Erythroblast (primary cell): ENCODE data around the gene SESTD1.
A peak's percentile ranks its signal among the peaks of the same experiment; 100 is the strongest.

ENCODE experiments used
- DNase-seq, 2 experiments: peaks; one replicate each; lab custom pipeline; 2025; lab: John Stamatoyannopoulos, UW
- GATA1 ChIP-seq: IDR thresholded peaks from 2 replicates; pipeline ENCODE4 v1.6.1; 2011; ENCODE audit warnings: low read depth, mild to moderate bottlenecking, control low read depth, low read length, moderate library complexity
- POLR2A ChIP-seq: IDR thresholded peaks from 2 replicates; pipeline ENCODE4 v1.6.1; 2011; ENCODE audit warnings: mild to moderate bottlenecking, low read length

The SESTD1 gene

DNA sequence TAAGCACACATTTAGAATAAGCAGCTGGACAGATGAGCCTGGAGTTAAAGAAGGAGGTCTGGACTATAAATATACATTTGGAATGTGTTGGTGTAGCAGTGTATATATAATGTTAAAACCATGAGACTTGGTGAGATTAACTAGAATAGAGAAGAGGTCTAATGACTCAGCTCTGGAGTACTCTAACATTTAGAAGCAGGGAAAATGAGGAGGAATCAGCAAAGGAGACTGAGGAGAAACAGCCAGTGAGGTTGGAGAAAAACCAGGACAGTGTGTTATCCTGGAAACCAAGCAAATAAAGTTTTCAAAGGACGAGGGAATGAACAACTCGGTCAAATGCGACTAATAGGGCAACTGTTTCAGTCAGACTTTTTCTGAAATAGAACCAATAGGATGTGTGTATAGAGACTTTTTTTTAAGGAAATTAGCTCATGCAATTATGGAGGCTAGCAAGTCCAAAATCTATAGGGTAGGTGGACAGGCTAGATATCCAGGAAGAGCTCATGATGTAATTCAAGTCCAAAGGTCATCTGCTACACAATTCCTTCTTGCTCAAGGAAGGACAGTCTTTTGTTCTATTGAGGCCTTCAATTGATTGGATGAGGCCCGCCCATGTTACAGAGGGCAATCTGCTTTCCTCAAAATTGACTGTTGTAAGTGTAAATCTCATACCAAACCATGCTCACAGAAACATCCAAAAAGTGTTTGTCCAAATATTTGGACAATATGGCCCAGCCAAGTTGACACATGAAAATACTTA lies 10.8 kb upstream of the SESTD1 start:
- TF ChIP-seq GATA1: no peak
- no peak for DNase-seq

DNA sequence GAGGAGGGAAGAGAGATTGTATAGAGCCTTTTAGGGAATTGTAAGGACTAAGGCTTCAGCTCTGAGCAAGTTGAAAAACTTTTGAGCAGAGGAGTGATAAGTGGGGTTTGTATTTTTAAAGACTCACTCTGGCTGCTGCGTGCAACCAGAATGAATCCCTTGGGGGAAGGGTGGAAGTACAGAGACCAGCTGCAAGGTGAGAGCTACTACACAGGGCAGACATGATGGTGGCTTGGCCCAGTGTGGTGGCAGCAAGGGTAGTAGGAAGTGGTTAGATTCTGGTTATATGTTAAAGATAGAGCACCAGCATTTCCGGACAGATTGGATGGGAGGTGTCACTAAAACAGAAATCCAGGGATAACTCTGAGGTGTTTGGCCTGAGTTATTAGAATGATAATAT lies 10.1 kb upstream of the SESTD1 start:
- TF ChIP-seq POLR2A: no peak
- no peak for TF ChIP-seq GATA1
- no peak for DNase-seq

DNA sequence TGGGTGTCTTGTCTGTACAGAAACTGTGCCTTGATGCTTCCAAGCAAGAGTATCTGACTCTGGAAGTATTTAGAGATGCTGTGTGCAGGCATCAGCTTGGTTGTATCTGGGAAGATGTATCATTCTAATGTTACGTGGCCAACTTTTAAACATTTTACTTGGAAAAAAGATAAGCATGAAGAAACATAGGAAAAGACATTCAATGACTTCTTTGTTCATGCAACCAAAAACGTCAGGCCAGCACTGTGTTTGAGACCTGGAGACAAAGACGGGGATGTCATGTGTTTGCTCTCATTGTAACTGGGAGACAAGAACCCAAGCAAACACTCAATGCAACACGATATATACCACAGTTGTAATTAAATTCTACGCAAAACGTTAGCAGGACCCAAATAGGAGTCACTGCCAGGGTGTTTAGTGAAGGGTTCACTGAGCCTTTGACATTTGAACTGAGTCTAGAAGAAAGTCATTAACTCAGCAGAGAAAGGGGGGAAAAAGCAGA lies 8.9 kb upstream of the SESTD1 start:
- TF ChIP-seq POLR2A (no peak), GATA1 (no peak)

DNA sequence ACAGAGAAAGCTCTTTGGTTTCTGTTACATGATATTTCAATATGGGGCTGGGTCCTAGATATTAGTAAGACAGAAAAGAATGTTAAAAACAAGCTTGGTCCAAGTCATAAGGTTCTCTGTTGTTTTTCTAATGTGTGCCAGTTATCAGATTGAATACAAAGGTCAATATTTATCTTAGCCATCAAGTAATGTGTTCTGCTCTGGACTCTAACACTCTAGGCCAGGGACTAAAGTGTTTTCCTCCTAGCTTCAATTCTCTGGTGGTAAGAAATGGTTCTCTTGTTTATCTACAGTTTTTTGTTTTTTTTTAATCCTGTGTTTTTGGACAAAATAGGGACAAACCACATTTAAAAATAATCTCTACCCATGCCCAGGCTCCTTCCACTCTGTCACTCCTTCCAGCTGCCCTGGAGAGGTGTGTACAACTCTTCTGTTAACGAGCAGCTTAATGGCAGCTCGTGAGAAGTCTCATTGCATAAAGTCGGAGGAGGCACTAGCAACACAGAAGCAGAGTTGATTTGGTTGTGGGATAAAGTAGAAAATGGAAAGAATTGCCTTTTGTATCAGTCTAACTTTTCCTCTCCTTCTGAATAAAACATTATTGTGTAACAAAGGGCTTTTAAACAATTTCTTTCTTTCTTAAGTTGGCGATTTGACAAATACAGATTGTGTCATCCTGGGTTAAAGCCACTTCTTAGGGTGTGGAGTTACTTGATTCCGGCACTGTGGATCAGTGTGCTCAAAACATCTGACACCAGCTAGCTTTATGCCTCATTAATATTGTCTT lies 8.0 kb upstream of the SESTD1 start:
- TF ChIP-seq POLR2A (no peak), GATA1 (no peak)
- DNase-seq: no peak

More for the DNA sequence above, 8.9 kb upstream of the SESTD1 start:
- no peak for DNase-seq

DNA sequence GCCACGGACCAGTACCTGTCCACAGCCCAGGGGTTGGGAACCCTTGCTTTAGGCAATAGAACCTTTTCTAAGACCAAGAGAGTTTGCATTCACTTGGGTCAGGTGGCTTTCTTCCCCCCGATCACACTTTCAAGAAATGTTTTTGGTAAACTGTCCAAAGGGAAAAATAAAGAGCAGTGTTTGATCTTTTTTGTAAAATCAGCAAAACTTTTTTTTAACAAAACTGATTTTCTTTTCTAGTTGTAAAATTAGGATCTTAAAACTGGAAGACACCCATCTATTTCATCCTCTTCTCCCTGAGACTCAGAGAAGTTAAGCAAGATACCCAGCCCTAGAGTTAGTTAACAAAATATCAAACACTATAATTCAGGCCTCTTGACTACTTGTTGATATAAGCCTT lies 6.1 kb upstream of the SESTD1 start:
- TF ChIP-seq GATA1 (no peak), POLR2A (no peak)
- DNase-seq: no peak

DNA sequence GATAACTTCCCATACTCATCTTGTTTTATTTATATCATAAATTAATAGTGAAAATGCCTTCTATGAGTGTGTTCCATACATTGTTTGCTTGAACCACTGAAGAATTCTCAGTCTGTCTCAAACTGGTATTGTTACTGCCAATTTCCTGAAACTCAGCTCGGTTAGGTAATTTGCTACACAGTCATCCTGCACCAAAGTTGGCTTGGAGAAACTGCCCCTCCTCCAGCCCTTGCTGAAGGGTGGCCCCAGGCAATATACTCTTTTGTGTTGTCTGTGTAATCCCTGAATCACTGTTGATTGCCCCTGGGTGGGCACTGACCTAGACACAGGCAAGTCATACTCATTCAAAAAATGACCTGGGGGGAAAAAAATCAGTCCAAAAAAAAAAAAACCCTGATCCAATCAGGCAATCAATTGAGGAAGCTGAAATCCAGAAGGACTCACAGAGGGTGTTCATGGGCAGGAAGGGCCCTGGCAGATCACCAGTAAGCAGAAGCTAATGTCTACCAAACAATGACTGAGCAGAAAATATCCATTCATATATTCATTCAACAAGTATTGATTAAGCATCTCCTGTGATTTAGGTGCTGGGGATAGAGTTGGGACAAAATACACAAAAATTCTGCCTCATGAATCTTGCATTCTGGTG lies 3.8 kb upstream of the SESTD1 start:
- TF ChIP-seq GATA1 (no peak), POLR2A (no peak)

DNA sequence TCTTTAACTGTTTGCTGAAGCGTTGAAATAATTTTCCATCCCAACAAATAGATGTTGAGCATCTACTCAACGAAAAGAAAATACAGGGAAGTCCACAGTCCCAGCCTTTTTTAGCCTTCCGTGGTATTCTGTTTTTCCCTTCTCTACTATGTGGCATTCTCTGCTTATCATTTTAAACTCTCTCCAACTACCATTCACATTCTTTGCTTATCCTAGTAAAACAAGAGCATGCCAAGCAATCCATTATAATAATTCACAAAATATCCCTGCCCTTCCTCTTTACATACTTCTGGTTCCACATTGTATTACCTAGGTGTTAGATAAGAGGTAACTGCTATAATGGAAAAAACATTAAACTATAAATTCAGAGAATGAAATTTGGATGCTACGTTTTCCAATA lies 1.6 kb upstream of the SESTD1 start:
- TF ChIP-seq GATA1 (no peak), POLR2A (no peak)
- DNase-seq: no peak

More for the DNA sequence above, 3.8 kb upstream of the SESTD1 start:
- no peak for DNase-seq

DNA sequence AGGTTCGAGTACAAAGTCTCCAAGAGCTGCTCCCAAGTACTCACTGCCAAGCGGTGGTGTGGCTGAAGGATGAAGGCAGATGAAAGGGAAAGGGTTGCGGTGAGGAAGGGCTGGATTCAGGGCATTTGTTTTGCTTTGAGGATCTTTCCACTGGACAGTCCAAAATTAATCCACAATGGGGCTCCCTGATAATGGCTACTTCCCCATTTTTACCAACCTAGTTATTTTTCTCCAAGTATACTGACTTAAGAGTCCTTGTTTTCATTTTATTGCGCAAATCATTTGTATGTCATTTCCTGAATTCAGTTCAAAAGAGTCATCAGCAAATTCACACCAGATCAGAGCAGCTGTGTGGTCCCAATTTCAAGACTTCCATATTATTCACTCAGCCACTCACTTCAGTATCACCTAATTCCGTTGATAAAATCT lies 464 bp upstream of the SESTD1 start:
- no peak for DNase-seq

DNA sequence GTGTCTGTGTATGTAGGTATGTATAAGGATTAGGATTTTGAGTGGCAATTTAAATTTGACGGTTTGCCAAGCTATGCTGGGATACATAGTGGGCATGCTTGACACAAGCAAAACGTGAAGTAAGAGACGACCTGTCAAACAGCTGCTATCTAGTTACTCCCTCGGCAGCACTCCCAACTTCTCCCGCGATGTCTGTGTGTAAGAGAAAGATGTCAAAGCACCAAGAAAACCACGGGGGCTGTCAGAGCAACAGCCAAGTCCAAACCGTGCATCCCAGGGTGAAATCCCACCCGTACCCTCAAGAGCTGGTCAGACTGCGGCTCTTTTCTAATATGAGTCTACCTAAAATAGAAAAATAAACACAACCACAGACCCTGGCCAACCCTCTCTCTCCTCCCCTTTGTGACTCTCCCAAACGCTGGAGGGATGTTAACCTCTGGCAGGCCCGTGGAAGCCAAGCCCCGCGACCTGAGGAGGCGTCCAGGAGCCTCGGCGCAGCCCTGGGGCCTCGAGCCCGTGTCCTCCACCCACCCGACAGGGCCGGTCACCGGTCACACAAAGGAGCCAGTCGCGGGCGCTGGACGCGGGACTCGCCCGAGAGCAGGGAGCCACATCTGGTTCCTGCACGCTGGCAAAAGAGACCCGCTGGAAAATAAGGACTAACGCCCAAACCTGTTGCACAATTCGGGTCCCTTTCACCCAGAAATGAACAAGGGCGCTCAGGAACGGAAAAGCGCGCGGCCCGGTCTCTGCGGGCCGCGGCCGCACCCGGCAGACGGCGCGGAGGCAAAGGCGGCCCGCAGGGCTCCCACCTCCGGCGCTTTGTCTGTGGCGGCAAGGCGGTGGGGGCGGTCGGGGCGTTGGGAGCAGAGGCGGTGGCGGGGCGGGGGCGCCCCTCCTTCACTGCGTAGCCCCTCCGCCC lies 925 bp downstream of the SESTD1 start:
- peak; percentile 62 to 70 for DNase-seq
- no peak for TF ChIP-seq GATA1
- no peak for TF ChIP-seq POLR2A

More for the DNA sequence above, 464 bp upstream of the SESTD1 start:
- TF ChIP-seq GATA1 (no peak), POLR2A (no peak)

DNA sequence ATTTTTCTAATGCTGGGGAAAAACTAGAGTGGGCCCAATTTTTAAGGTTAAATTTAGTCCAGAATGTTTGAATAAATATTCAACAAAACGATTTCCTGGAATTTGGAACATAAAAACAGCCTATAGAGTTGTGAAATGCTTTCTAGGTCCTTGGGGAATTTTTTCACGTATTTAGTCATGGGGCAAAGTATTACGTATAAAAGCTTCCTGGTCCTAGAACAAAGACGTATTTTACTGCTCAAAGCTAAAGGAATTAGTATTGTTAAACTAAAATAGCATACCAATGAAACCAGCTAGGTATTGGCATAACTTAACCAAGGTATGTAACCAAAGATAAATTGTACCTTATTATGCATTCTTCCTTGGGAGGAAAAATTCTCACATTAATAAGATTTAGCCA lies 1.6 kb downstream of the SESTD1 start:
- TF ChIP-seq GATA1: no peak
- TF ChIP-seq POLR2A: no peak
- DNase-seq: no peak

DNA sequence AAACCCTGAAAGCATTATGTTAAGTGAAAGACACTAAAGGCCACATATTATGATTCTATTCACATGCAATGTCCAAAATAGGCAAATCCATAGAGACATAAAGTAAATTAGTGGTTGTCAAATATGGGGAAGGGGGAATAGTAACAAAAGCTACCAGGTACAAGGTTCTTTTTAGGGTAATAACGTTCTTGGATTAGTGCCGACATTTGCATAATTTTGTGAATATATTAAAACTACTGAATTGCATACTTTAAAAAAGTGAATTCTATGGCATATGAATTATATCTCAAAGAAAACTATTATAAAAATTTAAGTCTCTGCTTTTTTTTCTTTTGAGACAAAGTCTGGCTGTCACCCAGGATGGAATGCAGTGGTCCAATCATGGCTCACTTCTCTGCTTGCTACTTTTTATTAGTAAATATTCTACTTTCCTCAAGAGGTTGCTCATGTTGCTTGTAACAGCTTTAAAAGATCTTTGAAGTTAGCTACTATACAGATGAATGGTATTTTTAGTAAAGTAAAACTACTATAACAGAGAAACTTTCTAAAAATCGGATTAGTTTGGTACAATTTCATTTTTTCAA lies 2.5 kb downstream of the SESTD1 start:
- DNase-seq: no peak
- TF ChIP-seq GATA1 (no peak), POLR2A (no peak)

DNA sequence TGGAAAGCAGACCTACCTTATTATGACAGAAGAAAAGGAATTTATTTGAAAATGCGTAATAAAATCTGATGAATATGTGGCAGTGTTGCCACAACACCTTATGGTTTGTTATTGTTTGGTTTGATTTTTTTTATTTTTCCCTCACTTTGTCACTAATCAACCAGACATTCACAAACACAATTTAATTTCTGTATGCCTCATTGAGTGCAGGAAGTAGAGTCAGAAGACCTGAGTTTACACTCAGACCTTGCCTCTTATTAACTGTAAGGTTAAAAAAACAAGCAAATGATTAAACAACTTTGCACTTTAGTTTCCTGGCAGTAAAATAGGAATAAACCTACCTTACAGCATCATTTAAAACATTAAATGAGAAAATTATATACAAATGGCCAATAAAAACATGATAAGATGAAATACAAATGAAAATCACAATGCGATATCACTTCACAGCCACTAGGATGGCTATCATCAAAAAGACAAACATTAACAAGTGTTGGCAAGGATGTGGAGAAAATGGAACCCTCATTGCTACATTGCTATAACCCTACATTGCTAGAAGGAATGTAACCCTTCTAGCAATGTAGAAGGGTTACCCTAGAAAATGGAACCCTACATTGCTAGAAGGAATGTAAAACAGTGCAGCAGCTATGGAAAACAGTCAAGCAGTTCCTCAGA lies 3.3 kb downstream of the SESTD1 start:
- no peak for TF ChIP-seq POLR2A
- no peak for TF ChIP-seq GATA1
- DNase-seq: no peak

DNA sequence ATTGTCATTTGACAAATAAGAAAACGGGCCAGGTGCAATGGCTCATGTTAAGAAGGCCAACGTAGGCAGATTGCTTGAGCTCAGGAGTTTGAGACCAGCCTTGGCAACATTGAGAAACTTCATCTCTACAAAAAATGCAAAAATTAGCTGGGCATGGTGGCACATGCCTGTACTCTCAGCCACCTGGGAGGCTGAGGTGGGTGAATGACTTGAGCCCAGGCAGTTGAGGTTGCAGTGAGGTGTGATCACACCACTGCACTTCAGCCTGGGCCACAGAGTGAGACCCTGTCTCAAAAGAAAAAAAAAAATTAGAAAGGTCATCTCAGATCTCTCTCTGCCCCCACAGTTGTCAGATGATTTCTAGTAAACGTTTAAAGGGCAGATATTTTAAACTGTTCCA lies 4.4 kb downstream of the SESTD1 start:
- no peak for TF ChIP-seq GATA1
- TF ChIP-seq POLR2A: no peak
- DNase-seq: no peak

DNA sequence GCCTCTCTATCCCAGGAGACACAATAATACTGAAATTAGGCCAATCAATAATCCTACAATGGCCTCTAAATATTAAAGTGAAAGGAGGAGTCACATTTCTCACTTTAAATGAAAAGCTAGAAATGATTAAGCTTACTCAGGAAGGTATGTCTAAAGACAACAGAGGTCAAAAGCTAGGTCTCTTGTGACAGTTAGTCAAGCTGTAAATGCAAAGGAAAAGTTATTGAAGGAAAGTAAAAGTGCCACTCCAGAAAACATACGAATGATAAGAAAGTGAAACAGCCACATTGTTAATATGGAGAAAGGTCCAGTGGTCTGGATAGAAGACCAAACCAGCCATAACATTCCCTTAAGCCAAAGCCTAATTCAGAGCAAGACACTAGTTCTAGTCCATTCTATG lies 9.5 kb downstream of the SESTD1 start:
- TF ChIP-seq GATA1 (no peak), POLR2A (no peak)
- no peak for DNase-seq
